Stimulated activated CD4-positive, alpha-beta T cell treated with anti-CD3 and anti-CD28 coated beads, Interleukin-2, amount 100 ng/mL, for 24 hours (primary cell): ENCODE results near the gene RSF1.

Experiments used
- DNase-seq, 2 donors: peaks; one replicate each; pipeline ENCODE4 v3.0.0-alpha.2; 2020

Gene RSF1

GRCh38 chr11:77800449-77800848 is 20.1 kb downstream of the RSF1 start:
- DNase-seq: no peak

- no peak for DNase-seq
These were observed 21.2 kb downstream of the RSF1 start for GRCh38 chr11:77799338-77799737.

DNA sequence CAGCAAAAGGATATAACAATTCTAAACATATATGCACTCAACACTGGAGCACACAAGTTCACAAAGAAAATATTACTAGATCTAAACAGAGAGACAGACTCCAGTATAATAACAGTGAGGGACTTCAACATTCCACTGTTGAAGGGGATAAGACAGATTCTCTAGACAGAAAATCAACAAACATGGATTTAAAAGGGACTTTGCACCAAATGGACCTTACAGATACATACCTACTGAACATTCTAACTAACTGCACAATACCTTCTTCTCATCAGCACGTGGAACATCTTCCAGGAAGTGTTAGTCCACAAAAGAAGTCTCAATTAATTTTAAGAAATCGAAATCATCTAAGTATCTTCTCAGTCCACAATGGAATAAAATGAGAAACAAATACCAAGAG is 26.6 kb downstream of the RSF1 start:
- DNase-seq: no peak

- no peak for DNase-seq
These were observed 29.2 kb downstream of the RSF1 start for GRCh38 chr11:77791301-77791700.

GRCh38 chr11:77789731-77790476 is 30.6 kb downstream of the RSF1 start:
- DNase-seq: no peak

DNA sequence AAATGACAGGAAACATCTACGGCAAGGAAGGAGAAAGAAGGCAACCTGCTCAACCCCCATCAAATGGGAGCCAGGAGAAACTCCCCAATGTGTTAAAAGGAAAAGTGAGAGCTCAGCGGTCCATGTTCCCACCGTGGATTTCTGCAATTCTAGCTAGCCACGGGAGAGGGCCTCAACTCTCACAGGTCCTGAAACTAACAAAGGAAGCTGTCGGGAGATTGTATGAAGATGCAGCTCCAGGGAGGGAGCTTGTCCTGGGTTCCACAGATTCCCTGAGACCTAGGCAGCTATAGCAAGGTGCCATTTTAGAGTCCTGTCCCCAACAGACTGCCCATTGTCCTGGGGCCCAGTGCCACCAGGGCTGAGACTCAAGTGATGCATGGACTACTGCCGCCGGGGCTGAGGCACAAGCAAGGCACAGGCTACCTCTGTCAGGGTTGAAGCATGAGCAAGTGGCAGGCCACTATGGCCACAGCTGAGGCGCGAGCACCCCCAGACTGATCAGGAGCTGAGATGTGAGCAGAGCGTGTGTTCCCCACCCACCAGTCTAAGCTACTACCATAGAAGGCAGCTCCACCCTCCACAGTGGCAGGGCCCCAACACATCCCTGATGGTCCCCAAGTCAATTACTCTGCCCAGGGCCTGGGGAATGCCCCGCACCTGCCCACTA is 31.3 kb downstream of the RSF1 start:
- no peak for DNase-seq

- no peak for DNase-seq
These were observed 36.0 kb downstream of the RSF1 start for GRCh38 chr11:77784572-77784971.

DNA sequence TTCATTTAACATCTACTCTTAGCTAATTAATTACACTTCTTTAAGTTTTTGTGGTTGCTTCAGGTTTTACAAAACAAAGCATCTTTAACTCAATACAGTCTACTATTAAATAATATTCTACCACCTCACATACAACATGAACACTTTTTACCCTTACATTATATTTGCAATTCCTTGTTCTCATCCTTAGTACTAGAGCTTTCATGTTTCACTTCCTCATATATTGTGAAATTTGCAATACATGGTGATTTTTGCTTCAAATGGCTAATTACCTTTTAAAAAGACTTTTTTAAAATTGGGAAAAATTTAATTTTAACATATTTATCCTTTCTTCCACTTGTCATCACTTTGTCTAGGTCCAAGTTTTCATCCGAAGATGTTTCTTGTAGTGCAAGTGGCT is 37.5 kb downstream of the RSF1 start:
- DNase-seq: no peak

- no peak for DNase-seq
These were observed 40.6 kb downstream of the RSF1 start for GRCh38 chr11:77779935-77780334.

- no peak for DNase-seq
These were observed 42.0 kb downstream of the RSF1 start for GRCh38 chr11:77778549-77778948.

GRCh38 chr11:77778118-77778517 is 42.4 kb downstream of the RSF1 start:
- DNase-seq: no peak

DNA sequence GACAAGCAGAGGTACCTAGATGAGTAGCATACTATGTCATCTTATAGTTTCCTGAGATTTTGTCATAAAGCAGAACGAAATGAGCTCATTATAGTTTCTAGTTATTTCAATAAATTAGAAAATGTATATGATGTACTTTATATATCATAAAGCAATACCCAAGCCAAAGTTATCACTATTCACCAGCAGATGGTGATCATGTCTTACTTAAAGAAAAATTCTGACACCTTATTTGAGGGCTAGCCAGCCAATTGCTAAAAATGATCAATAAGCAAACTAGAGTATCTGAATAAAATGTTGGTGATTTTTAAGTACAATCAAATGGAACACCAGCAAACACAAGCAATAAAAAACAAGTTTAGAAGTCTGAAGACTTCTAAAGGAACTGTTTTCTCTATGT is 44.1 kb downstream of the RSF1 start:
- DNase-seq: no peak

- no peak for DNase-seq
These were observed 44.6 kb downstream of the RSF1 start for GRCh38 chr11:77775936-77776335.

- DNase-seq: no peak
These were observed 49.4 kb downstream of the RSF1 start for GRCh38 chr11:77771135-77771534.

GRCh38 chr11:77770629-77771028 is 49.9 kb downstream of the RSF1 start:
- DNase-seq: no peak

DNA sequence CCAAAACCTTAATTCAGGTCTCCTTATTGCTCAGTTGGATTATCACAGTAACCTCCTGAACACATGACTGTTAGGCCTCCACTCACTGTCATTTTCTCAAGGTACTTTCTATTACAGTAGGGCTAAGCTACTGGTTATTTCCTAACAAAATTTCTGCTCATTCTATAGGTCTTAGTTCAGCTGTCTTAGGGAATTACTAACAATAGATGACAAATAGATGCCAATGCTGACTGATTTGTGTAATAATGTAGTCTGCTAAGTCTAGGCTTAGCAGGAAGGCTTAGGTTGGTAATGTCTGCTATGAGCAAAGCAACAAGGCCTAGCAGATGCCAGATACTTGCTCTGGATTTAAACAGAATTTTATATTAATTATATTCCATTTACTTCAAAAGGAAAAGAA is 58.1 kb downstream of the RSF1 start:
- DNase-seq: no peak

DNA sequence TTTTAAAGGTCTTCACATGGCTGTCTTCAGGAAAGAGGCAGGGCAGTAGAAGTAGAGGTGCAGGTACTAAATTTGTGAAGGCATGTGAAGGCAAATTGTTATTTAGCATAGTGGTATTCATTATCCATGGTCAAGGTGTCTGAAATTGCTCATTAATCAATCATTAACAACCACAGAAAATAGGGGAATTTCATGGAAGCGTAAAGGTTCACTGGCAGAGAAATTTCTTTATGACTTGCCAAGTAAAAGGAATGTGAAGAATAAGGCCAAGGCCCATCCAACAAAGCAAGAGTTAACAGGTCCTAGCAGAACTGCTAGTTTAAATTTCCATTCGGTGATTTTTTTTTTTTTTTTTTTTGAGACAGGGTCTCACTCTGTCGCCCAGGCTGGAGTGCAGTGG is 59.0 kb downstream of the RSF1 start:
- no peak for DNase-seq

GRCh38 chr11:77758331-77758730 is 62.2 kb downstream of the RSF1 start:
- no peak for DNase-seq

DNA sequence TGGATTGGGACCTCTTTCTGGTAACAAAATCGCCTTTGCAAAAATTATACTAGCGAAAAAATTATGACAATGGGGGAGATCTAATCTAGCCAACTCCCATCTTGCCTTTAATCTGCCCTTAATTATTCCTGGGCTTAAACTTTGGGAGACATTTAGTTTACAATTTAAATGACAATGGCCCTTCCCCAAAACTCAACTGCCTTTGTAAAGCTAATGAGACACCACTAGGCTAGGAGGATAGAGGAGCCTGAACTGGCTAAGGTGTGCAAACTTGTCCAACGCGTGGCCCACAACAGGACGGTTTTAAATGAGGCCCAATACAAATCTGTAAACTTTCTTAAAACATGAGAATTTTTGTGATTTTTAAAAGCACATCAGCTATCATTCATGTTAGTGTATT is 67.3 kb downstream of the RSF1 start:
- no peak for DNase-seq

DNA sequence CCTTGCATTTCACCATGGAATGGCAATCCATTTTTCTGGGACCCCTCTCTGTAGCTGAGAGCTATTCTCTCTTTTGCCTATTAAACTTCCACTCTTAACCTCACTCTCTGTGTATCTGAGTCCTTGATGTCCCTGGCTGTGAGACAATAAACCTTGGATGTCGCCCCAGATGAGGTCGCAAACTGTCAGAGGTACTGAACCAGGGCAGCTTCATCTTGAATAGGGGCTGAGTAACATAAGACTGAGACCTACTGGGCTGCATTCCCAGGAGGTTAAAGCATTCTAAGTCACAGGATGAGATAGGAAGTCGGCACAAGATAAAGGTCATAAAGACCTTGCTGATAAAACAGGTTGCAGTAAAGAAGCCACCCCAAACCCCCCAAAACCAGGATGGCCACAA is 68.0 kb downstream of the RSF1 start:
- no peak for DNase-seq

DNA sequence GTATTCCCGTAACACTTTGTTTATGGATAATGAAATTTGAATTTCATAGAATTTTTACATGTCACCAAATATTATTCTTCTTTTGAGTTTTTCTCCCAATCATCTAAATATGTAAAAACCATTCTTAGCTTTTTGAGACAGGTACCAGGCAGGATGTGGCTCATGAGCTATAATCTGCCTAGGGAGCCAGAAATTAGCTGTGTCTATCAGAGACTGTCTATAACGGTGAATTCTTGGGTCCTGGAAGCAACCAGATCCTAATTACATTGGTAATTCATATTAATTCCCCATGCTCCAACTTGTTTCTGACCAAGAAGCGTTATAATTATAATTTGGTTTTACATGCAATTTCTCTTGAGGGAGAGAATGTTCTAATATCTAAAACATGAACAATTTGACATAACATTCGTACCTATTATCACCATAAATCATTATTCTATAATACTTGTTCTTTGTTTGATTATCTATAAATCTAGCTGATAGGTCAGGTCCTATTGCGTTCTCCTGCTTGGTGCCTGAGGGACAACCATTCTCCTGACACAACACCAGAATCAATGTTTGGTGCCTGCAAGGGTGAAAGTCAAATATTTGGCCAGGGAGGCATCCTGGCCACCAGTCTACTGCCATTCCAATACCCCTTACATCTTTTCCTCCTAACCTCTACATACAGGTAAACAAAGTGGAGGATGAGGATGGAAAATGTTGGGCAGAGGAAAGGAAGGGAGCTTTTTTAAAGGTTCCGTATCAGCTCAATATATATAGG is 69.9 kb downstream of the RSF1 start:
- DNase-seq: no peak

- DNase-seq: no peak
These were observed 71.3 kb downstream of the RSF1 start for GRCh38 chr11:77749232-77749631.

DNA sequence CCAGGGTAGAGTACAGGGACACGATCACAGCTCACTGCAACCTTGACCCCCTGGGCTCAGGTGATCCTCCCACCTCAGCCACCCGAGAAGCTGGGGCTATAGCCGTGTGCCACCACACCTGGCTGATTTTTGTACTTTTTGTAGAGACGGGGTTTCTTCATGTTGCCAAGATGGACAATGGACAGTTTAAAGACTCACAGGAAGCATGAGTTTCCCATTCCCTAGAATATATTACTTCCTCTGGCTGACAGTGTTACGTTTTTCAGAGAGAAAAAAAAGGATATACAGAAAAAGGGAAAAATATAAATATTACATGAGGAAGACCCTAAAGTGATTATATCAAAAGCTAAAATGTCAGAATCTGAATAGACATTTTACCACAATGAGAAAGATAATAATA is 72.3 kb downstream of the RSF1 start:
- no peak for DNase-seq

GRCh38 chr11:77747381-77747969 is 73.0 kb downstream of the RSF1 start:
- no peak for DNase-seq
